Stromal cell of bone marrow (primary cell): ENCODE data around the gene UFD1.
A peak's percentile ranks its signal among the peaks of the same experiment; 100 is the strongest.

ENCODE experiments used
- DNase-seq: peaks from one replicate; pipeline ENCODE4 v3.0.0-alpha.2; 2012; ENCODE audit warnings: low read depth

UFD1 gene

GRCh38 chr22:19478901-19479354 is at the start of gene UFD1:
Gene UFD1, minus strand, starts transcription at chr22:19479193. Its CDS starts 108 bp downstream, at chr22:19479085.
- peak; percentile 50 for DNase-seq

GRCh38 chr22:19527861-19528417 is 48.9 kb upstream of the UFD1 start:
- peak; percentile 19 for DNase-seq

GRCh38 chr22:19527321-19527721 is 48.3 kb upstream of the UFD1 start:
- no peak for DNase-seq

- DNase-seq: no peak
These were observed 47.7 kb upstream of the UFD1 start for GRCh38 chr22:19526702-19527111.

- no peak for DNase-seq
These were observed 47.2 kb upstream of the UFD1 start for GRCh38 chr22:19526076-19526701.

- DNase-seq: no peak
These were observed 46.7 kb upstream of the UFD1 start for GRCh38 chr22:19525666-19526065.

- no peak for DNase-seq
These were observed 46.2 kb upstream of the UFD1 start for GRCh38 chr22:19525116-19525660.

- DNase-seq: no peak
These were observed 45.5 kb upstream of the UFD1 start, which contains the start of gene CLDN5 for GRCh38 chr22:19524170-19525115. Gene CLDN5, minus strand, starts transcription at chr22:19524410. Its CDS starts 155 bp downstream, at chr22:19524255.

- no peak for DNase-seq
These were observed 44.5 kb upstream of the UFD1 start for GRCh38 chr22:19523240-19524169.

- DNase-seq: no peak
These were observed 43.9 kb upstream of the UFD1 start for GRCh38 chr22:19522881-19523239.

- no peak for DNase-seq
These were observed 43.3 kb upstream of the UFD1 start for GRCh38 chr22:19522190-19522880.

GRCh38 chr22:19520566-19521305 is 41.7 kb upstream of the UFD1 start:
- no peak for DNase-seq

GRCh38 chr22:19520007-19520406 is 41.0 kb upstream of the UFD1 start:
- no peak for DNase-seq

- DNase-seq: no peak
These were observed 40.3 kb upstream of the UFD1 start for GRCh38 chr22:19519041-19519926.

GRCh38 chr22:19518635-19519034 is 39.6 kb upstream of the UFD1 start:
- no peak for DNase-seq

- DNase-seq: no peak
These were observed 39.1 kb upstream of the UFD1 start for GRCh38 chr22:19517919-19518611.

- no peak for DNase-seq
These were observed 38.1 kb upstream of the UFD1 start for GRCh38 chr22:19517171-19517500.

- DNase-seq: no peak
These were observed 37.6 kb upstream of the UFD1 start for GRCh38 chr22:19516378-19517170.
